Kidney (tissue), 14 donors: ENCODE measurements around the gene PLB1. TPM values are rescaled to one million over a fixed set of nuclear protein-coding genes. Genes with fewer than 3 reads are reported as not detected.

Experiments used
- DNase-seq, 5 donors: peaks; one replicate each; pipeline ENCODE4 v3.0.0-alpha.2; 2013 to 2020
- FAIRE-seq: peaks from 2 replicates; lab custom pipeline; 2012; peaks lifted over from hg19 to GRCh38; lab: Jason Lieb, UNC
- H3K27ac ChIP-seq, 2 donors: one replicate each; pipeline ENCODE4 v1.7.0; 2013; ENCODE audit warnings: low read depth in 2 of 2, low read length in 2 of 2, inconsistent platforms in 1 of 2
- H3K27me3 ChIP-seq: one replicate; pipeline ENCODE4 v1.7.1; 2013; ENCODE audit warnings: low read length, inconsistent platforms; ENCODE audit not compliant: control insufficient read depth, insufficient read depth
- H3K36me3 ChIP-seq, 3 donors: one replicate each; pipeline versions ENCODE4 v1.7.0 to v1.7.1; 2013; ENCODE audit warnings: low read length in 3 of 3, control low read depth in 1 of 3, inconsistent platforms in 1 of 3; ENCODE audit not compliant: insufficient read depth in 3 of 3, control insufficient read depth in 2 of 3
- H3K4me1 ChIP-seq, 3 donors: one replicate each; pipeline versions ENCODE4 v1.7.0 to v1.7.1; 2013; ENCODE audit warnings: low read length in 3 of 3, inconsistent platforms in 1 of 3, low read depth in 1 of 3; ENCODE audit not compliant: control insufficient read depth in 2 of 3, insufficient read depth in 2 of 3
- H3K4me3 ChIP-seq, 3 donors: one replicate each; pipeline versions ENCODE4 v1.7.0 to v1.8.1; 2013; ENCODE audit warnings: low read length in 3 of 3, control low read depth in 1 of 3, inconsistent platforms in 1 of 3
- H3K9ac ChIP-seq, 3 donors: one replicate each; pipeline versions ENCODE4 v1.7.0 to v1.7.1; 2013; ENCODE audit warnings: low read length in 3 of 3, control low read depth in 1 of 3, inconsistent platforms in 1 of 3
- H3K9me3 ChIP-seq, 3 donors: one replicate each; pipeline versions ENCODE4 v1.7.0 to v1.7.1; 2013; ENCODE audit warnings: low read length in 3 of 3, control low read depth in 1 of 3, inconsistent platforms in 1 of 3; ENCODE audit not compliant: control insufficient read depth in 2 of 3, insufficient read depth in 1 of 3
- intact Hi-C: fragments of 100-400 bp; cut with DNase I; formaldehyde crosslinking; loops from one replicate; pipeline ENCODE4 v1.11.1; 2022
- polyA plus RNA-seq: library from polyadenylated mRNA; stranded (reverse); fragments of 350-450 nt; fragmentation: Illumina TruSeq; extraction: RNeasy Lipid Tissue Mini Kit (QIAGEN cat#74804); gene quantifications from one replicate; pipeline ENCODE4 v1.2.3, GENCODE V29; 2014; ENCODE audit warnings: low read depth, low replicate concordance; ENCODE audit not compliant: insufficient read depth
- total RNA-seq: library from RNA; stranded (reverse); fragmentation: NEBNext Ultra II Directional; extraction: Animal tissue kit (Norgen Biotek cat#: 25700); gene quantifications from one replicate; pipeline ENCODE4 v1.2.1, GENCODE V29; 2021
- TF ChIP-seq, protein P1 (sequence below): IDR thresholded peaks from 3 replicates; pipeline ENCODE4 v1.5.1; 2012; ENCODE audit warnings: mild to moderate bottlenecking, moderate library complexity, borderline replicate concordance; ENCODE audit not compliant: insufficient read depth; ENCODE audit errors: extremely low read depth
- donor health status: control.
- donor health status: control.
- donor health status: control.
- donor health status: control.
- donor health status: control.
- donor health status: DM: yes; HTN: yes; CAD: no.
- donor health status: Normal renal cell carcinoma (clear cell type).

PLB1 gene
- total and polyA plus RNA-seq, 2 donors from 2014 or later, result 0.95 to 6.8 TPM

DNA sequence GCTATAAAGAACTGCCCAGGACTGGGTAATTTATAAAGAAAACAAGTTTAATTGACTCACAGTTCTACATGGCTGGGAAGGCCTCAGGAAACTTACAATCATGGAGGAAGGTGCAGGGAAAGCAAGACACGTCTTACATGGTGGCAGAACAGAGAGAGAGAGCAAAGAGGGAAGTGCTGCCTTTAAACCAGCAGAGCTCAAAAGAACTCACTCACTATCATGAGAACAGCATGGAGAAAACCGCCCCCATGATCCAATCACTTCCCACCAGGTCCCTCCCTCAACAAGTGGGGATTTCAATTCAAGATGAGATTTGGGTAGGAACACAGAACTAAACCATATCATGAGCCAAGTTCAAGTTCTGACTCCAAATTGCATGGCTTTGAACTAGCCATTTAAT lies 193.0 kb downstream of the PLB1 start:
- TF ChIP-seq, protein P1, sequence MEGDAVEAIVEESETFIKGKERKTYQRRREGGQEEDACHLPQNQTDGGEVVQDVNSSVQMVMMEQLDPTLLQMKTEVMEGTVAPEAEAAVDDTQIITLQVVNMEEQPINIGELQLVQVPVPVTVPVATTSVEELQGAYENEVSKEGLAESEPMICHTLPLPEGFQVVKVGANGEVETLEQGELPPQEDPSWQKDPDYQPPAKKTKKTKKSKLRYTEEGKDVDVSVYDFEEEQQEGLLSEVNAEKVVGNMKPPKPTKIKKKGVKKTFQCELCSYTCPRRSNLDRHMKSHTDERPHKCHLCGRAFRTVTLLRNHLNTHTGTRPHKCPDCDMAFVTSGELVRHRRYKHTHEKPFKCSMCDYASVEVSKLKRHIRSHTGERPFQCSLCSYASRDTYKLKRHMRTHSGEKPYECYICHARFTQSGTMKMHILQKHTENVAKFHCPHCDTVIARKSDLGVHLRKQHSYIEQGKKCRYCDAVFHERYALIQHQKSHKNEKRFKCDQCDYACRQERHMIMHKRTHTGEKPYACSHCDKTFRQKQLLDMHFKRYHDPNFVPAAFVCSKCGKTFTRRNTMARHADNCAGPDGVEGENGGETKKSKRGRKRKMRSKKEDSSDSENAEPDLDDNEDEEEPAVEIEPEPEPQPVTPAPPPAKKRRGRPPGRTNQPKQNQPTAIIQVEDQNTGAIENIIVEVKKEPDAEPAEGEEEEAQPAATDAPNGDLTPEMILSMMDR, result no peak
- FAIRE-seq (no peak), DNase-seq (no peak)
- H3K9ac ChIP-seq, result no peak overlapping the region
- intact Hi-C loops, result no loop called here
- H3K4me1 ChIP-seq, result peaks cover 3 to 12% (median 12%) of the 10 kb centered on the region in 3 donors
- H3K27me3 ChIP-seq, result no peaks in the 10 kb centered on the region
- H3K36me3 ChIP-seq, result no peaks in the 10 kb centered on the region
- no peak overlapping the region for H3K4me3 ChIP-seq
- H3K27ac ChIP-seq, result no peak overlapping the region
- no peaks in the 10 kb centered on the region for H3K9me3 ChIP-seq

DNA sequence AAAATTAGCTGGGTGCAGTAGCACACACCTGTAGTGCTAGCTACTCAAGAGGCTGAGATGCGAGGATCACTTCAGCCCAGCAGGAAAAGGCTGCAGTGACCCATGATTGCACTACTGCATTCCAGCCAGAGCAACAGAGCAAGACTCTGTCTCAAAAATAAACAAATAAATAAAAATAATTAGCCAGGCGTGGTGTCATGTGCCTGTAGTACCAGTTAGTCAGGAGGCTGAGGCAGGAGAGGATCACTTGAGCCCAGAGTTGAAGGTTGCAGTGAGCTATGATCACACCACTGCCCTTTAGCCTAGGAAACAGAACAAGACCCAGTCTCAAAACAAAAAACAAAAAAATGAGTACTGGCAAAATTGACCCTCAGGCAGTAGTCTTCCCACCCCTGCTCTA lies 193.9 kb downstream of the PLB1 start:
- Histone ChIP-seq H3K9me3 (no peaks in the 10 kb centered on the region), H3K36me3 (no peaks in the 10 kb centered on the region), H3K4me3 (no peak overlapping the region), H3K4me1 (peaks cover 3 to 11% (median 9%) of the 10 kb centered on the region in 3 donors), H3K9ac (no peak overlapping the region), H3K27ac (no peak overlapping the region), H3K27me3 (no peaks in the 10 kb centered on the region)
- TF ChIP-seq, protein P1, result no peak
- peak in 2 of 5 donors; percentile 35 to 40 for DNase-seq
- no peak for FAIRE-seq
- intact Hi-C loops, result no loop called here

GRCh38 chr2:28692411-28692810 lies 196.6 kb downstream of the PLB1 start:
- Histone ChIP-seq H3K27ac (no peak overlapping the region), H3K27me3 (no peaks in the 10 kb centered on the region), H3K36me3 (no peaks in the 10 kb centered on the region), H3K9ac (no peak overlapping the region), H3K4me1 (peaks cover 3 to 11% (median 9%) of the 10 kb centered on the region in 3 donors), H3K9me3 (no peaks in the 10 kb centered on the region), H3K4me3 (no peak overlapping the region)
- DNase-seq (no peak), FAIRE-seq (no peak)
- TF ChIP-seq, protein P1, result no peak
- intact Hi-C loops, result no loop called here

- DNase-seq (no peak), FAIRE-seq (no peak)
- Histone ChIP-seq H3K4me3 (no peak overlapping the region), H3K9ac (no peak overlapping the region), H3K27me3 (no peaks in the 10 kb centered on the region), H3K9me3 (no peaks in the 10 kb centered on the region), H3K4me1 (peaks cover 3 to 11% (median 9%) of the 10 kb centered on the region in 3 donors), H3K27ac (no peak overlapping the region), H3K36me3 (no peaks in the 10 kb centered on the region)
- intact Hi-C loops, result no loop called here
- TF ChIP-seq, protein P1, result no peak
Measured at GRCh38 chr2:28693223-28693622, 197.4 kb downstream of the PLB1 start.
